SK-N-SH (cell line): ENCODE data around the gene UBN1. TPM values are rescaled to one million over a fixed set of nuclear protein-coding genes. Genes with fewer than 3 reads are reported as not detected.

Experiments
- CTCF ChIA-PET: fragments of 300-600, 350-600 bp; formaldehyde crosslinking; extraction: SDS; loops from one replicate; lab custom pipeline; 2021; lab: Yijun Ruan, JAX
- POLR2A ChIA-PET: fragments of 350-600 bp; sonication (Branson Sonifier 250); formaldehyde crosslinking; extraction: SDS; loops from one replicate; lab custom pipeline; 2020; ENCODE audit warnings: antibody characterized with exemption, inconsistent platforms; lab: Yijun Ruan, JAX
- DNase-seq: peaks from one replicate; pipeline ENCODE4 v3.0.0; 2012
- H2AFZ ChIP-seq: fragments of 200-600 bp; sonication (generic); 2 replicates; pipeline ENCODE4 v1.8.1; 2016; ENCODE audit warnings: antibody characterized with exemption, mild to moderate bottlenecking, low read depth
- H3F3A ChIP-seq: fragments of 200-600 bp; sonication (generic); replicated peaks from 2 replicates; pipeline ENCODE3; 2016; ENCODE audit warnings: antibody characterized with exemption, mild to moderate bottlenecking; ENCODE audit not compliant: insufficient read depth
- H3K27ac ChIP-seq, 2 experiments: fragments of 200-500 bp in 1 of 2; fragments of 200-600 bp in 1 of 2; sonication (Bioruptor generic) in 1 of 2; sonication (generic), shearing (Covaris generic) in 1 of 2; 2 replicates each; pipeline versions ENCODE4 v1.5.1 to v1.6.1; 2014 to 2016; ENCODE audit warnings: low read depth in 2 of 2, inconsistent platforms in 1 of 2, low read length in 1 of 2, mild to moderate bottlenecking in 1 of 2, mixed read lengths in 1 of 2
- H3K27me3 ChIP-seq: fragments of 200-600 bp; sonication (generic), shearing (Covaris generic); 2 replicates; pipeline ENCODE4 v1.6.1; 2016; ENCODE audit warnings: mixed run types; ENCODE audit not compliant: insufficient read depth
- H3K36me3 ChIP-seq, 2 experiments: fragments of 200-500 bp in 1 of 2; fragments of 200-600 bp in 1 of 2; sonication (Bioruptor generic) in 1 of 2; sonication (generic) in 1 of 2; replicated peaks in 1 of 2; 2 replicates each; pipeline versions ENCODE3 to v1.5.1; 2014 to 2016; ENCODE audit warnings: low read length in 1 of 2, mild to moderate bottlenecking in 1 of 2; ENCODE audit not compliant: insufficient read depth in 2 of 2, control insufficient read depth in 1 of 2
- H3K4me1 ChIP-seq, 2 experiments: fragments of 200-500 bp in 1 of 2; fragments of 200-600 bp in 1 of 2; sonication (Bioruptor generic) in 1 of 2; sonication (generic), shearing (Covaris generic) in 1 of 2; 2 replicates each; pipeline versions ENCODE4 v1.5.1 to v1.6.1; 2014 to 2016; ENCODE audit warnings: low read depth in 1 of 2, low read length in 1 of 2, mixed run types in 1 of 2; ENCODE audit not compliant: insufficient read depth in 2 of 2, control insufficient read depth in 1 of 2
- H3K4me2 ChIP-seq: fragments of 200-600 bp; sonication (generic), shearing (Covaris generic); 2 replicates; pipeline ENCODE4 v1.6.1; 2017; ENCODE audit warnings: mixed run types
- H3K4me3 ChIP-seq, 2 experiments: fragments of 200-500 bp in 1 of 2; fragments of 200-600 bp in 1 of 2; sonication (Bioruptor generic) in 1 of 2; sonication (generic), shearing (Covaris generic) in 1 of 2; 2 replicates each; pipeline versions ENCODE4 v1.5.1 to v1.8.1; 2014 to 2016; ENCODE audit warnings: low read depth in 2 of 2, inconsistent platforms in 1 of 2, low read length in 1 of 2, mild to moderate bottlenecking in 1 of 2, mixed read lengths in 1 of 2, moderate library complexity in 1 of 2
- H3K79me2 ChIP-seq: fragments of 200-600 bp; sonication (generic); 2 replicates; pipeline ENCODE4 v1.8.1; 2017; ENCODE audit warnings: mild to moderate bottlenecking; ENCODE audit not compliant: insufficient read depth
- H3K9ac ChIP-seq: fragments of 200-600 bp; sonication (generic); 2 replicates; pipeline ENCODE4 v1.6.1; 2017; ENCODE audit warnings: mixed run types
- H3K9me2 ChIP-seq: fragments of 200-600 bp; sonication (generic); 2 replicates; pipeline ENCODE4 v1.6.1; 2017; ENCODE audit warnings: mixed run types
- H3K9me3 ChIP-seq: fragments of 200-600 bp; sonication (generic); 2 replicates; pipeline ENCODE4 v1.6.1; 2017; ENCODE audit warnings: mixed run types, mild to moderate bottlenecking, moderate library complexity
- H4K20me1 ChIP-seq: fragments of 200-600 bp; sonication (generic); 2 replicates; pipeline ENCODE4 v1.6.1; 2017; ENCODE audit warnings: mild to moderate bottlenecking, mixed run types; ENCODE audit not compliant: insufficient read depth
- FOXJ3 ChIP-seq: sonication (generic); formaldehyde crosslinking; IDR thresholded peaks from 2 replicates; pipeline ENCODE4 v1.5.1; 2020; ENCODE audit warnings: mild to moderate bottlenecking, missing genetic modification reagents
- GABPA ChIP-seq: IDR thresholded peaks from 2 replicates; pipeline ENCODE4 v1.4.0; 2012; ENCODE audit warnings: low read depth, mild to moderate bottlenecking
- GATA2 ChIP-seq: sonication (generic); formaldehyde crosslinking; IDR thresholded peaks from 2 replicates; pipeline ENCODE4 v1.5.0; 2020; ENCODE audit warnings: mild to moderate bottlenecking, missing genetic modification reagents
- MAX ChIP-seq: IDR thresholded peaks from 2 replicates; pipeline ENCODE4 v1.4.0; 2012; ENCODE audit warnings: low read depth
- NFIC ChIP-seq: IDR thresholded peaks from 2 replicates; pipeline ENCODE4 v1.4.0; 2012; ENCODE audit warnings: borderline replicate concordance
- REST ChIP-seq: IDR thresholded peaks from 2 replicates; pipeline ENCODE4 v1.6.1; 2012; ENCODE audit warnings: mild to moderate bottlenecking, low read depth, low read length, moderate library complexity
- TAF1 ChIP-seq: IDR thresholded peaks from 2 replicates; pipeline ENCODE4 v1.6.1; 2012; ENCODE audit warnings: low read depth, mild to moderate bottlenecking, low read length, moderate library complexity, borderline replicate concordance
- TEAD4 ChIP-seq: IDR thresholded peaks from 2 replicates; pipeline ENCODE4 v1.4.0; 2012; ENCODE audit warnings: mild to moderate bottlenecking, borderline replicate concordance; ENCODE audit not compliant: insufficient read depth
- WGBS: methylation state at CpG from one replicate; pipeline ENCODE4 v1.1.6; 2017; ENCODE audit warnings: low lambda C conversion rate; 5-methylcytosine and 5-hydroxymethylcytosine counted together
- polyA plus RNA-seq, 3 experiments: library from polyadenylated mRNA; depleted of rRNA; stranded (reverse); fragments of >200 nt; gene quantifications; 2 replicates each; pipeline ENCODE4 v1.2.3, GENCODE V29; 2012

UBN1 gene
- polyA plus RNA-seq, 1 of the 3 experiments (the other 2 are of a cell fraction): 10.9 TPM

- TF ChIP-seq REST (no peak), GABPA (no peak), FOXJ3 (CRISPR knock-in tag) (no peak)
- TF ChIP-seq, all 33 proteins: peak for 0
These were observed 26.6 kb upstream of the UBN1 start (continued) for GRCh38 chr16:4820652-4821051.

- CTCF ChIA-PET: interaction anchor here (0.9 kb wide), 2 partner anchors 9 to 131 kb away, joined by 3 read pairs; no protein-coding TSS in a partner anchor
- Histone ChIP-seq H3K36me3 (peaks cover 62 to 71% of the 10 kb centered on the region in 2 experiments), H3K79me2 (no peaks in the 10 kb centered on the region), H3F3A (no peaks in the 10 kb centered on the region), H3K4me2 (no peak overlapping the region), H3K4me1 (no peaks in the 10 kb centered on the region), H3K4me3 (no peak overlapping the region), H3K9me2 (no peaks in the 10 kb centered on the region), H4K20me1 (no peaks in the 10 kb centered on the region)
- WGBS: 95% methylated on average over 8 of the region's 8 CpGs
- DNase-seq: no peak
- TF ChIP-seq MAX (no peak), NFIC (no peak), TEAD4 (no peak), TAF1 (no peak), REST (no peak), GATA2 (CRISPR knock-in tag) (no peak)
- TF ChIP-seq, all 33 proteins: peak for 0
- no peak overlapping the region for H3K9ac ChIP-seq
- POLR2A ChIA-PET: no interaction called here
- H2AFZ ChIP-seq: no peak overlapping the region
- no peaks in the 10 kb centered on the region for H3K27me3 ChIP-seq
- H3K27ac ChIP-seq: no peak overlapping the region
- no peaks in the 10 kb centered on the region for H3K9me3 ChIP-seq
These were observed 22.1 kb upstream of the UBN1 start for GRCh38 chr16:4825196-4825595.
